Liver (tissue), 9 donors: Measurements from ENCODE around the gene CCDC83. TPM values are rescaled to one million over a fixed set of nuclear protein-coding genes. Genes with fewer than 3 reads are reported as not detected.

Experiments
- DNase-seq: peaks from one replicate; pipeline ENCODE4 v3.0.0-alpha.2; 2017; ENCODE audit warnings: low spot score
- H3K27ac ChIP-seq, 2 donors: one replicate each; pipeline ENCODE4 v1.7.0; 2013; ENCODE audit warnings: inconsistent platforms in 2 of 2, low read length in 2 of 2, control low read depth in 1 of 2, low read depth in 1 of 2, mild to moderate bottlenecking in 1 of 2
- H3K27me3 ChIP-seq, 4 donors: one replicate each; pipeline versions ENCODE4 v1.6.1 to v1.7.0; 2013; ENCODE audit warnings: low read length in 3 of 4, inconsistent platforms in 1 of 4, mild to moderate bottlenecking in 1 of 4, moderate library complexity in 1 of 4; ENCODE audit not compliant: control insufficient read depth in 4 of 4, insufficient read depth in 4 of 4
- H3K36me3 ChIP-seq, 4 donors: one replicate each; pipeline versions ENCODE4 v1.6.1 to v1.7.0; 2013; ENCODE audit warnings: low read length in 3 of 4, mild to moderate bottlenecking in 3 of 4, low read depth in 1 of 4, moderate library complexity in 1 of 4; ENCODE audit not compliant: control insufficient read depth in 4 of 4, insufficient read depth in 3 of 4
- H3K4me1 ChIP-seq, 4 donors: one replicate each; pipeline versions ENCODE4 v1.6.1 to v1.7.0; 2013; ENCODE audit warnings: low read length in 3 of 4, mild to moderate bottlenecking in 3 of 4, moderate library complexity in 1 of 4; ENCODE audit not compliant: control insufficient read depth in 4 of 4, insufficient read depth in 4 of 4
- H3K4me3 ChIP-seq, 3 donors: one replicate each; pipeline versions ENCODE4 v1.6.1 to v1.7.0; 2013; ENCODE audit warnings: low read length in 3 of 3, control low read depth in 1 of 3, low read depth in 1 of 3, mild to moderate bottlenecking in 1 of 3
- H3K9ac ChIP-seq, 2 donors: one replicate each; pipeline ENCODE4 v1.7.0; 2013; ENCODE audit warnings: low read length in 2 of 2, mild to moderate bottlenecking in 2 of 2, moderate library complexity in 2 of 2, control low read depth in 1 of 2, low read depth in 1 of 2
- H3K9me3 ChIP-seq, 4 donors: one replicate each; pipeline versions ENCODE4 v1.6.1 to v1.7.0; 2013; ENCODE audit warnings: low read length in 3 of 4; ENCODE audit not compliant: control insufficient read depth in 4 of 4
- EGR1 ChIP-seq, 2 donors: IDR thresholded peaks; 2 replicates each; pipeline ENCODE4 v1.6.1; 2016 to 2018; ENCODE audit warnings: antibody characterized with exemption in 2 of 2, low read depth in 2 of 2
- FOXA2 ChIP-seq: IDR thresholded peaks from 2 replicates; pipeline ENCODE4 v1.6.1; 2016; ENCODE audit warnings: antibody characterized with exemption
- HNF4A ChIP-seq, 2 donors: conservative IDR thresholded peaks; 2 replicates each; pipeline ENCODE4 v1.6.1; 2016; ENCODE audit warnings: antibody characterized with exemption in 2 of 2, mild to moderate bottlenecking in 2 of 2
- WGBS: extraction: QIAGEN DNeasy Blood & Tissue Kit; methylation state at CpG from one replicate; pipeline ENCODE4 v1.1.7; 2013; 5-methylcytosine and 5-hydroxymethylcytosine counted together
- polyA plus RNA-seq, 2 donors: library from polyadenylated mRNA; stranded (reverse) in 1 of 2; unstranded in 1 of 2; fragments of 200-250 nt in 1 of 2; fragments of >200 nt in 1 of 2; fragmentation: Nextera tagmentation in 1 of 2; extraction: Ambion mirVana in 1 of 2; gene quantifications; one replicate each; pipeline versions ENCODE4 v1.2.1 to v1.2.3, GENCODE V29; 2013 to 2015
- total RNA-seq, 2 donors: library from RNA; depleted of rRNA; stranded (reverse); fragments of >200 nt; gene quantifications; one replicate each; pipeline ENCODE4 v1.2.3, GENCODE V29; 2014
- TF ChIP-seq, protein P1 (sequence below): IDR thresholded peaks from 2 replicates; pipeline ENCODE4 v1.6.1; 2016; ENCODE audit warnings: antibody characterized with exemption
- TF ChIP-seq, protein P2 (sequence below): IDR thresholded peaks from 2 replicates; pipeline ENCODE4 v1.6.1; 2016; ENCODE audit warnings: antibody characterized with exemption
- donor health status: healthy.
- donor health status: healthy.
- donor health status: healthy.
- donor health status: healthy.
- donor health status: healthy.

Gene CCDC83
- total and polyA plus RNA-seq, 4 donors: not detected

DNA sequence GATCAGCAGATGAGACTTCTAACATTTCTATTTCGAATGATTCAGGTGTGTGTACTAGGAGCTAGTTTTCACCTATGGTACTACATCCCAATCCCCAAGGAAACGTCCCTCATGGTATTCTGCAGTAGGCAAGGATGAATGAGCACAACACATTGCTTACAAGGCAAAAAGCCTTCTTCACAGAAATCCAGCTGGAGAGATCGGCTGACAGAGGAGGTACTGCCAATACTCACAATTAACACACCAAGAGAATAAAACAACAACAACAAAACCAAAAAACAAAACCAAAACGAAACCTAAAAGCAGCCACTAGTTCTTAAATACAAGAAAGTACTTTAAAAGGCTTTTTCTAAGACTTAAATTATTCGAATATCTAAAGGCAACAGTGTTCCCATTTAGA, 112.3 kb downstream of the CCDC83 start:
- Histone ChIP-seq H3K9ac (no peak overlapping the region), H3K4me3 (no peak overlapping the region), H3K27ac (no peak overlapping the region), H3K4me1 (peaks cover 0 to 5% (median 1%) of the 10 kb centered on the region in 4 donors), H3K36me3 (peaks cover 4 to 56% (median 29%) of the 10 kb centered on the region in 4 donors), H3K9me3 (no peaks in the 10 kb centered on the region), H3K27me3 (no peaks in the 10 kb centered on the region)
- no peak for TF ChIP-seq FOXA2
- TF ChIP-seq, protein P1, sequence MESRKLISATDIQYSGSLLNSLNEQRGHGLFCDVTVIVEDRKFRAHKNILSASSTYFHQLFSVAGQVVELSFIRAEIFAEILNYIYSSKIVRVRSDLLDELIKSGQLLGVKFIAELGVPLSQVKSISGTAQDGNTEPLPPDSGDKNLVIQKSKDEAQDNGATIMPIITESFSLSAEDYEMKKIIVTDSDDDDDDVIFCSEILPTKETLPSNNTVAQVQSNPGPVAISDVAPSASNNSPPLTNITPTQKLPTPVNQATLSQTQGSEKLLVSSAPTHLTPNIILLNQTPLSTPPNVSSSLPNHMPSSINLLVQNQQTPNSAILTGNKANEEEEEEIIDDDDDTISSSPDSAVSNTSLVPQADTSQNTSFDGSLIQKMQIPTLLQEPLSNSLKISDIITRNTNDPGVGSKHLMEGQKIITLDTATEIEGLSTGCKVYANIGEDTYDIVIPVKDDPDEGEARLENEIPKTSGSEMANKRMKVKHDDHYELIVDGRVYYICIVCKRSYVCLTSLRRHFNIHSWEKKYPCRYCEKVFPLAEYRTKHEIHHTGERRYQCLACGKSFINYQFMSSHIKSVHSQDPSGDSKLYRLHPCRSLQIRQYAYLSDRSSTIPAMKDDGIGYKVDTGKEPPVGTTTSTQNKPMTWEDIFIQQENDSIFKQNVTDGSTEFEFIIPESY: no peak
- no peak for TF ChIP-seq EGR1 (IDR thresholded peaks at IDR 0.05; ENCODE audit: low read depth in 2 of 2)
- no peak for TF ChIP-seq HNF4A (conservative IDR thresholded peaks at IDR 0.05)
- TF ChIP-seq, protein P2, sequence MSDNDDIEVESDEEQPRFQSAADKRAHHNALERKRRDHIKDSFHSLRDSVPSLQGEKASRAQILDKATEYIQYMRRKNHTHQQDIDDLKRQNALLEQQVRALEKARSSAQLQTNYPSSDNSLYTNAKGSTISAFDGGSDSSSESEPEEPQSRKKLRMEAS: no peak
- DNase-seq: no peak
- 83% methylated on average over 5 of the region's 5 CpGs for WGBS

Other genes with a start within 250 kb of the CCDC83 start
- 1 to 10 TPM in 1 of 2 donors, under 1 TPM in 1; 0.37 to 5.5 TPM for gene DLG2, start 228.0 kb upstream of the CCDC83 start, total RNA-seq
- under 1 TPM; 0.30 to 0.99 TPM for gene DLG2, start 228.0 kb upstream of the CCDC83 start, polyA plus RNA-seq
- gene TMEM126B, start 226.8 kb upstream of the CCDC83 start, total RNA-seq: 10 to 100 TPM; 20.0 to 28.1 TPM
- gene TMEM126B, start 226.8 kb upstream of the CCDC83 start, polyA plus RNA-seq: 10 to 100 TPM; 25.7 to 32.3 TPM
- 10 to 100 TPM in 1 of 2 donors, 1 to 10 TPM in 1; 9.3 to 21.0 TPM for gene TMEM126A, start 207.4 kb upstream of the CCDC83 start, total RNA-seq
- 10 to 100 TPM; 25.6 to 39.1 TPM for gene TMEM126A, start 207.4 kb upstream of the CCDC83 start, polyA plus RNA-seq
- 10 to 100 TPM; 28.2 to 50.0 TPM for gene CREBZF, start 190.3 kb upstream of the CCDC83 start, total RNA-seq
- 10 to 100 TPM; 12.1 to 12.3 TPM for gene CREBZF, start 190.3 kb upstream of the CCDC83 start, polyA plus RNA-seq
- gene CCDC89, start 169.2 kb upstream of the CCDC83 start, total RNA-seq: 1 to 10 TPM in 1 of 2 donors, under 1 TPM in 1; 0.28 to 1.0 TPM
- gene CCDC89, start 169.2 kb upstream of the CCDC83 start, polyA plus RNA-seq: under 1 TPM in 1 of 2 donors, not detected in 1; 0.17 TPM
- 10 to 100 TPM in 1 of 2 donors, 1 to 10 TPM in 1; 3.7 to 27.4 TPM for gene SYTL2, start 44.2 kb upstream of the CCDC83 start, total RNA-seq
- 1 to 10 TPM; 2.6 to 5.0 TPM for gene SYTL2, start 44.2 kb upstream of the CCDC83 start, polyA plus RNA-seq
- gene PICALM, start 213.7 kb downstream of the CCDC83 start, total RNA-seq: 100 to 1,000 TPM; 169 to 317 TPM
- gene PICALM, start 213.7 kb downstream of the CCDC83 start, polyA plus RNA-seq: 10 to 100 TPM; 19.3 to 46.8 TPM